ENCODE data around the gene OMG.
"Not testable (repeated sequence)": the region's sequence is repeated elsewhere in the genome, so short reads cannot be mapped to it uniquely, and the experiment has no call there.

OMG gene

GRCh38 chr17:31318298-31318801 lies 21.3 kb upstream of the OMG start:
- H3K9me3 ChIP-seq (ENCODE audit: insufficient read depth, low read length), result no peaks in the 10 kb centered on the region
- H3K27ac ChIP-seq (ENCODE audit: low read depth, low read length), result peak overlapping the region; percentile 100
- H2AFZ ChIP-seq (ENCODE audit: low read depth, low read length, severe bottlenecking), result no peak overlapping the region
- H3F3A ChIP-seq (ENCODE audit: insufficient read depth), result peaks cover 85% of the 10 kb centered on the region
- H3K9me2 ChIP-seq (replicated peaks; ENCODE audit: insufficient read depth, low read length), result no peaks in the 10 kb centered on the region
- no peak for TF ChIP-seq EZH2phosphoT487 (conservative IDR thresholded peaks at IDR 0.05; ENCODE audit: low read length)
- TF ChIP-seq, protein P1, sequence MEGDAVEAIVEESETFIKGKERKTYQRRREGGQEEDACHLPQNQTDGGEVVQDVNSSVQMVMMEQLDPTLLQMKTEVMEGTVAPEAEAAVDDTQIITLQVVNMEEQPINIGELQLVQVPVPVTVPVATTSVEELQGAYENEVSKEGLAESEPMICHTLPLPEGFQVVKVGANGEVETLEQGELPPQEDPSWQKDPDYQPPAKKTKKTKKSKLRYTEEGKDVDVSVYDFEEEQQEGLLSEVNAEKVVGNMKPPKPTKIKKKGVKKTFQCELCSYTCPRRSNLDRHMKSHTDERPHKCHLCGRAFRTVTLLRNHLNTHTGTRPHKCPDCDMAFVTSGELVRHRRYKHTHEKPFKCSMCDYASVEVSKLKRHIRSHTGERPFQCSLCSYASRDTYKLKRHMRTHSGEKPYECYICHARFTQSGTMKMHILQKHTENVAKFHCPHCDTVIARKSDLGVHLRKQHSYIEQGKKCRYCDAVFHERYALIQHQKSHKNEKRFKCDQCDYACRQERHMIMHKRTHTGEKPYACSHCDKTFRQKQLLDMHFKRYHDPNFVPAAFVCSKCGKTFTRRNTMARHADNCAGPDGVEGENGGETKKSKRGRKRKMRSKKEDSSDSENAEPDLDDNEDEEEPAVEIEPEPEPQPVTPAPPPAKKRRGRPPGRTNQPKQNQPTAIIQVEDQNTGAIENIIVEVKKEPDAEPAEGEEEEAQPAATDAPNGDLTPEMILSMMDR (IDR thresholded peaks at IDR 0.05; ENCODE audit: insufficient read depth, low read length, poor library complexity, severe bottlenecking), result no peak
- no peaks in the 10 kb centered on the region for H3K27me3 ChIP-seq (ENCODE audit: low read length)
- H3K4me3 ChIP-seq (ENCODE audit: insufficient read depth, low read length, poor library complexity, severe bottlenecking), result peak overlapping the region; percentile 76
- H3K79me2 ChIP-seq (ENCODE audit: insufficient read depth, low read length), result peaks cover 57% of the 10 kb centered on the region
- no peaks in the 10 kb centered on the region for H3K36me3 ChIP-seq (ENCODE audit: low read length)
- H3K9ac ChIP-seq (ENCODE audit: low read length), result peak overlapping the region; percentile 67
- H4K20me1 ChIP-seq (ENCODE audit: low read depth, low read length), result no peaks in the 10 kb centered on the region
- peak overlapping the region; percentile 100 for H3K4me2 ChIP-seq (ENCODE audit: low read depth, low read length, poor library complexity, severe bottlenecking)

GRCh38 chr17:31314782-31315100 lies 17.7 kb upstream of the OMG start:
- Histone ChIP-seq H3K9me3 (ENCODE audit: insufficient read depth, low read length) (no peaks in the 10 kb centered on the region), H4K20me1 (ENCODE audit: low read depth, low read length) (no peaks in the 10 kb centered on the region), H2AFZ (ENCODE audit: low read depth, low read length, severe bottlenecking) (no peak overlapping the region), H3F3A (ENCODE audit: insufficient read depth) (peaks cover 99% of the 10 kb centered on the region), H3K36me3 (ENCODE audit: low read length) (no peaks in the 10 kb centered on the region), H3K4me3 (ENCODE audit: insufficient read depth, low read length, poor library complexity, severe bottlenecking) (peak overlapping the region; percentile 80), H3K4me2 (ENCODE audit: low read depth, low read length, poor library complexity, severe bottlenecking) (peak overlapping the region; percentile 100), H3K27me3 (ENCODE audit: low read length) (no peaks in the 10 kb centered on the region), H3K9me2 (replicated peaks; ENCODE audit: insufficient read depth, low read length) (no peaks in the 10 kb centered on the region), H3K79me2 (ENCODE audit: insufficient read depth, low read length) (peaks cover 75% of the 10 kb centered on the region), H3K9ac (ENCODE audit: low read length) (no peak overlapping the region), H3K27ac (ENCODE audit: low read depth, low read length) (peak overlapping the region; percentile 100)
- TF ChIP-seq EZH2phosphoT487 (conservative IDR thresholded peaks at IDR 0.05; ENCODE audit: low read length), result no peak
- TF ChIP-seq, protein P1 (IDR thresholded peaks at IDR 0.05; ENCODE audit: insufficient read depth, low read length, poor library complexity, severe bottlenecking), result no peak

GRCh38 chr17:31313982-31314781 lies 17.1 kb upstream of the OMG start, which contains the start of gene EVI2B:
EVI2B (minus strand) TSS chr17:31314054; CDS start chr17:31305609, 8,445 bp downstream.
- Histone ChIP-seq H3K79me2 (ENCODE audit: insufficient read depth, low read length) (peaks cover 78% of the 10 kb centered on the region), H3K9me3 (ENCODE audit: insufficient read depth, low read length) (no peaks in the 10 kb centered on the region), H2AFZ (ENCODE audit: low read depth, low read length, severe bottlenecking) (no peak within 1 kb of the TSS), H3K27me3 (ENCODE audit: low read length) (no peaks in the 10 kb centered on the region), H3K27ac (ENCODE audit: low read depth, low read length) (peak within 1 kb of the TSS; percentile 100), H3F3A (ENCODE audit: insufficient read depth) (peaks cover 99% of the 10 kb centered on the region), H3K36me3 (ENCODE audit: low read length) (no peaks in the 10 kb centered on the region), H4K20me1 (ENCODE audit: low read depth, low read length) (no peaks in the 10 kb centered on the region), H3K4me2 (ENCODE audit: low read depth, low read length, poor library complexity, severe bottlenecking) (peak within 1 kb of the TSS; percentile 100), H3K9me2 (replicated peaks; ENCODE audit: insufficient read depth, low read length) (no peaks in the 10 kb centered on the region), H3K4me3 (ENCODE audit: insufficient read depth, low read length, poor library complexity, severe bottlenecking) (peak within 1 kb of the TSS; percentile 80), H3K9ac (ENCODE audit: low read length) (peak within 1 kb of the TSS; percentile 72)
- TF ChIP-seq, protein P1 (IDR thresholded peaks at IDR 0.05; ENCODE audit: insufficient read depth, low read length, poor library complexity, severe bottlenecking), result no peak
- TF ChIP-seq EZH2phosphoT487 (conservative IDR thresholded peaks at IDR 0.05; ENCODE audit: low read length), result no peak

DNA sequence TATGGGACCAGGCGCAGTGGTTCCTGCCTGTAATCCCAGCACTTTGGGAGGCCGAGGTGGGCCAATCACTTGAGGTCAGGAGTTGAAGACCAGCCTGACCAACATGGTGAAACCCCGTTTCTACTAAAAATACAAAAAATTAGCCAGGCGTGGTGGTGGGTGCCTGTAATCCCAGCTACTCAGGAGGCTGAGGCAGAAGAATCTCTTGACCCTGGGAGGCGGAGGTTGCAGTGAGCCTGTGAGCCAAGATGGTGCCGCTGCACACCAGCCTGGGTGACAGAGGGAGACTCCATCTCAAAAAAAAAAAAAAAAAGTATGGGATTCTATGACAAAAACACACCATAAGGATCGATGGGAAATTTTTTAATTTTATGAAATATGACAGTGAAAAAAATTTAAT lies 15.2 kb upstream of the OMG start:
- Histone ChIP-seq H3F3A (ENCODE audit: insufficient read depth) (peaks cover 92% of the 10 kb centered on the region), H3K79me2 (ENCODE audit: insufficient read depth, low read length) (peaks cover 85% of the 10 kb centered on the region), H3K4me2 (ENCODE audit: low read depth, low read length, poor library complexity, severe bottlenecking) (peak overlapping the region; percentile 100), H3K4me3 (ENCODE audit: insufficient read depth, low read length, poor library complexity, severe bottlenecking) (peak overlapping the region; percentile 80), H3K27ac (ENCODE audit: low read depth, low read length) (peak overlapping the region; percentile 100), H3K9ac (ENCODE audit: low read length) (peak overlapping the region; percentile 72)
- not testable (repeated sequence) for H3K9me2 ChIP-seq (replicated peaks; ENCODE audit: insufficient read depth, low read length); H3K27me3 ChIP-seq (ENCODE audit: low read length); H3K36me3 ChIP-seq (ENCODE audit: low read length); H4K20me1 ChIP-seq (ENCODE audit: low read depth, low read length); H2AFZ ChIP-seq (ENCODE audit: low read depth, low read length, severe bottlenecking); H3K9me3 ChIP-seq (ENCODE audit: insufficient read depth, low read length)
